Activated T-cell treated with anti-CD3 and anti-CD28 coated beads, Interleukin-2, amount 50 U/mL, for 4 hours (primary cell): Measurements from ENCODE around the gene CEP152. TPM values are rescaled to one million over a fixed set of nuclear protein-coding genes. Genes with fewer than 3 reads are reported as not detected.
A peak's percentile ranks its signal among the peaks of the same experiment; 100 is the strongest.

ENCODE experiments used
- ATAC-seq, 2 donors: fragments of 200-7000 bp; cut with Tn5 transposase; one replicate each; pipeline ENCODE4 v1.10.0; 2021
- DNase-seq: peaks from one replicate; pipeline ENCODE4 v3.0.0-alpha.2; 2020
- H3K27me3 Mint-ChIP-seq: one replicate; pipeline ENCODE4 v1.8.0; 2021; ENCODE audit warnings: low read depth, mixed read lengths
- H3K36me3 Mint-ChIP-seq: one replicate; pipeline ENCODE4 v1.8.0; 2022; ENCODE audit warnings: mixed read lengths; ENCODE audit not compliant: insufficient read depth
- H3K4me1 Mint-ChIP-seq: one replicate; pipeline ENCODE4 v1.8.0; 2021; ENCODE audit warnings: low read depth, mixed read lengths
- H3K4me3 Mint-ChIP-seq: one replicate; pipeline ENCODE4 v1.8.0; 2021; ENCODE audit warnings: mild to moderate bottlenecking, moderate library complexity, mixed read lengths
- H3K9me3 Mint-ChIP-seq: one replicate; pipeline ENCODE4 v1.8.0; 2021; ENCODE audit warnings: mixed read lengths
- total RNA-seq, 3 donors: library from RNA; stranded (reverse); gene quantifications; one replicate each; pipeline ENCODE4 v1.2.1, GENCODE V29; 2021

The CEP152 gene
- total RNA-seq, 3 donors from 2014 or later: 10.2 to 12.5 (median 12.5) TPM

DNA sequence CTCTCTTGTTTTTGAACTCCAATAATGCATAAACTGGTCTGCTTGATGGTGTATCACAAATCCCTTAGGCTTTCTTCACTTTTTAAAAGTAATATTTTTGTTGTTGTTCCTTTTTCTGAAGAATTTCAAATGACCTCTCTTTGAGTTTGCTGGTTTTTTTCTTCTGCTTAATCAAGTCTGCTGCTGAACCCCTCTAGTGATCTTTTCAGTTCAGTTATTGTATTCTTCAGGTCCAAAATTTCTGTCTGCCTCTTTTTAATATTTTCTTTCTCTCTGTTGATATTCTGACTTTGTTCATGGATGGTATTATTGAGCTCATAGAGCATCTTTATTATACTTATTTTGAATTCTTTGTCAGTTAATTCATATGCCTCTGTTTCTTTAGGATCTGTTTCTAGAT, 21.8 kb upstream of the CEP152 start:
- H3K9me3 Mint-ChIP-seq: peaks cover 19% of the 10 kb centered on the region
- no peak overlapping the region for H3K4me3 Mint-ChIP-seq
- no peak for ATAC-seq
- no peaks in the 10 kb centered on the region for H3K36me3 Mint-ChIP-seq
- no peaks in the 10 kb centered on the region for H3K4me1 Mint-ChIP-seq
- peaks cover 31% of the 10 kb centered on the region for H3K27me3 Mint-ChIP-seq
- DNase-seq: no peak

DNA sequence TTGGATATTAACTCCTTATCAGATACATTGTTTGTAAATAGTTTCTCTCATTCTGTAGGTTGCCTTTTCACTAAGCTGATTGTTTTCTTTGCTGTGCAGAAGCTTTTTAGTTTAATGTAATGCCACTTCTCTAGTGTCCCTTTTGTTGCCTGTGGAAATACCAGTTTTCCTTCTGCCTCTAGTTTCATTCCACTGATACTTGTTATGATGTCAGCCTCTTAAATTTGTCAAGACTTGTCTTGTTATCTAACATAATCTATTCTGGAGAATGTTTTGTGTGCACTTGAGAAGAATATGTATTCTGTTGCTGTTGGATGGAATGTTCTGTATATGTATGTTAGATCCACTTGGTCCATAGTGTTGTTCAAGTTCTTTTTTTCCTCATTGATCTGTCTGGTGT, 18.0 kb upstream of the CEP152 start:
- no peaks in the 10 kb centered on the region for H3K4me1 Mint-ChIP-seq
- ATAC-seq (no peak), DNase-seq (no peak)
- H3K27me3 Mint-ChIP-seq: peaks cover 19% of the 10 kb centered on the region
- H3K4me3 Mint-ChIP-seq: no peak overlapping the region
- peaks cover 16% of the 10 kb centered on the region for H3K9me3 Mint-ChIP-seq
- H3K36me3 Mint-ChIP-seq: no peaks in the 10 kb centered on the region

DNA sequence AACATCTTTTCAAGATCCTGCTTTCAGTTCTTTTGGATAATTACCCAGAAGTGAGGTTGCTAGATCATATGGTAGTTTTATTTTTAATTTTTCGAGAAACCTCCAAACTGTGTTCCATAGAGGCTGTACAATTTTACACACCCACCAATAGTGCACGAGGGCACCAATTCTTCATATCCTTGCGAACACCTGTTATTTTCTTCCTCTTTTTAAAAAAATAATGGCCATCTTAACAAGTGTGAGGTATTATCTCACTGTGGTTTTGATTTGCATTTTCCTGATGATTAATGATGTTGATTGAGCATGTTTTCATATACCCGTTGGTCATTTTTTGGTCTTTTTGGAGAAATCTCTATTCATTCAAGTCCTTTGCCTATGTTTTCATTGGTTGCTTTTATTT, 17.6 kb upstream of the CEP152 start:
- H3K9me3 Mint-ChIP-seq: peaks cover 13% of the 10 kb centered on the region

DNA sequence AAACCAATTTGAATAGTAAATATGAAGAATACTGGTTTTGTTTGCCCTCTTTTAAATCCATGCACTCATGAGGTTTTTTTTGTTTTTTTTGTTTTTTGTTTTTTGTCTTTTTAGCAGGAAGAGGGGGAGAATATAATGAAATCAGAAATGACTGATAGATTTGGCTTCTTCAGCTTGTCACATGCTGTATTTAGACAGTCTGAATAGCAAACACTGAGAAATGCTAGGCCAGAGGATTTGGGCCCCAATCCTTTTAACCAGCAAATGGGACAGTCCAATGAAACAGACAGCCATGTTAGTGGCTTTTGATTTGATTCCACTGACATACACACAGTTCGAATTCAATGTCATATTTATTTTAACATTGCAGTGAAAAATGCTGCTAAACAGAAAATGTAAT, 14.2 kb upstream of the CEP152 start:
- no peaks in the 10 kb centered on the region for H3K36me3 Mint-ChIP-seq
- H3K4me1 Mint-ChIP-seq: no peaks in the 10 kb centered on the region
- ATAC-seq: no peak
- DNase-seq: no peak
- H3K4me3 Mint-ChIP-seq: no peak overlapping the region
- H3K27me3 Mint-ChIP-seq: peaks cover 8% of the 10 kb centered on the region
- H3K9me3 Mint-ChIP-seq: peaks cover 4% of the 10 kb centered on the region

More for the DNA sequence above, 17.6 kb upstream of the CEP152 start:
- DNase-seq (no peak), ATAC-seq (no peak)
- Mint-ChIP-seq H3K4me3 (no peak overlapping the region), H3K36me3 (no peaks in the 10 kb centered on the region), H3K4me1 (no peaks in the 10 kb centered on the region), H3K27me3 (peaks cover 16% of the 10 kb centered on the region)

DNA sequence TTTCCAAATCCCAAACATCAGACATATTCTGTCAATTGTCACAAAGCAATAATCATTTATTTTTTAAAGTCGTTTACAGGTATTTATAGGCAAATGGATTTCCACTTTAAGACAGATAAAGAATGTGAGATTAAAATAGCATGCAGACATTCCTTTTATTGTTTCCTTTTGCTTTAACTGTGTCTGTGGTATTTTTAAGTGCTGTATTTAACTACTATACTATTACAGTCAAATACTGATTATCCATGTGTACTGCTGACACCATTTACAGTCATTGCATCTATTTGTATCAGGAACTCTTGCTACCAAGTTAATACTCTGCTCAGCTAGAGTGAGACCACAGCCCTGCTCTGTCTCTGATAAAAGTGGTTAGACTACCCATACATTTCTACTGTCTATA, 12.8 kb upstream of the CEP152 start:
- Mint-ChIP-seq H3K4me1 (no peaks in the 10 kb centered on the region), H3K36me3 (no peaks in the 10 kb centered on the region)

DNA sequence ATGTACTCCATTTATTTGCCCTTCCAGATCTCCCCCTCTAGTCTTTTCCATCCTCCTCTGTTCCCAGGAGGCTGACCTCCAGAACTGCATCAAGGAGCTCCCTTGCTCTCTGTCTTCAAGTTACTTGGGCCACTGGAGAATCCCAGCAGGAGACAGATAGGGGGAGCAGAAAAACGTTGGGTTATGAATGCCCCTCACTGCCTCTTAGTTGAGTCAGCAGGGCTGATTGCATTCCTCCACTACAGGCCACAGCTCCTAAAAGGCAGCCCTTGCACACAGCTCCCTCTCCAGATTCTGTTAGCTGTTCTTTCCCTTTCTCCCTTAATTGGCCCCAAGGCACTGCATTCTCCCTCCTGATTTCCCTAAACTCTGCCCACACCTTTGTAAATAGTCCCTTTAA, 12.4 kb upstream of the CEP152 start:
- Mint-ChIP-seq H3K4me1 (no peaks in the 10 kb centered on the region), H3K9me3 (peaks cover 4% of the 10 kb centered on the region), H3K36me3 (no peaks in the 10 kb centered on the region), H3K27me3 (peaks cover 2% of the 10 kb centered on the region), H3K4me3 (no peak overlapping the region)
- no peak for DNase-seq
- ATAC-seq: no peak

More for the DNA sequence above, 12.8 kb upstream of the CEP152 start:
- DNase-seq: no peak
- Mint-ChIP-seq H3K9me3 (peaks cover 4% of the 10 kb centered on the region), H3K4me3 (no peak overlapping the region), H3K27me3 (peaks cover 2% of the 10 kb centered on the region)
- ATAC-seq: no peak

DNA sequence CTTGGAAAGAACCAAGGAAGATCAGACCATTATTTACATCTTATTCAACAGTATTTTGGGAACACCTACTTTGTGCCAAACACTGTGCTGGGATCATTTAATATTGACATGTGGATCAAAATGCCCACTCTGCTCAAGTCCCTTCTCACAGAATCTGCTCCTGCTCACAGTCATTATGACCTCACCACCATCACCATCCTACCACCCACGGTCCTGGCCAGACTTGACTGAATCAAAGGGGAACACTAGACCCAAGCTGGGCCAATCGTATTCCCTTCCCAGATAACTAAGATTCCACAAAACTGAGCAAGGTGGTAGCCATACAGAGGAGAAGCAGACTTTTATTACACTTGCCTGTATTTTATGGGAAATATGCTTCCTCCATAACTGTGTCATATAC, 3.4 kb upstream of the CEP152 start:
- Mint-ChIP-seq H3K9me3 (no peaks in the 10 kb centered on the region), H3K27me3 (peaks cover 2% of the 10 kb centered on the region), H3K4me3 (no peak overlapping the region), H3K36me3 (no peaks in the 10 kb centered on the region), H3K4me1 (peaks cover 16% of the 10 kb centered on the region)
- DNase-seq (no peak), ATAC-seq (no peak)

DNA sequence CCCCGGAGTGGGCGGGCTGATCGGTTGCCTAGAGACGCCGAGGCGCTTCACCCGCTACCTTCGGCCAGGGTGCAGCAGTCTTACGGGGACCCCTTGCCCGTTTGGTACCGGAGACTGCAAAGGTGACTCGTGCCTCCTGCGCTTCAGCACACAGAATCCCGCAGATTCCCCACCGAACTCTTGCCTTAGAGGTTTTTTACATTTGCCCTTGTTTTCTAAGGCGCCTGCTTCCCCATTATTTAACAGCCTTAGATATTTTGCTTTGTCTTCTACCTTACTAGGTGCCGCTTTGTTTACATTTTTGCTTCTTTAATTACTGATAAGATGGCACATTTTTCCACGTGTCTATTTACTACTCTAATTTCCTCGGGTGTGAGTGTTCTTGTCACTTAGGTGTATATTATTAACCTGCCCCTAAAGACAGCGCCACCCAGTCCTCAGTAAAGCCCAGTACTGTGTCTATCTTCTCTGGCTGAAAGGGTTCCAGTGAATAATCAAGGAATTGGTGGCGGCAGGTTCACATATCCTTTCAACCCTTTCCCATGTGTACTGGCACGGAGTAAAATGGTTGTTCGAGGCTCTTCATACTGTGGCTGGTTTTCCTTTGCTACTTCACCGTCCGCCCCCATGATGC, 573 bp upstream of the CEP152 start:
- Mint-ChIP-seq H3K36me3 (peaks cover 1% of the 10 kb centered on the region), H3K9me3 (no peaks in the 10 kb centered on the region), H3K4me1 (peaks cover 22% of the 10 kb centered on the region), H3K27me3 (peaks cover 2% of the 10 kb centered on the region), H3K4me3 (peak overlapping the region; percentile 96)
- ATAC-seq (no peak), DNase-seq (no peak)

DNA sequence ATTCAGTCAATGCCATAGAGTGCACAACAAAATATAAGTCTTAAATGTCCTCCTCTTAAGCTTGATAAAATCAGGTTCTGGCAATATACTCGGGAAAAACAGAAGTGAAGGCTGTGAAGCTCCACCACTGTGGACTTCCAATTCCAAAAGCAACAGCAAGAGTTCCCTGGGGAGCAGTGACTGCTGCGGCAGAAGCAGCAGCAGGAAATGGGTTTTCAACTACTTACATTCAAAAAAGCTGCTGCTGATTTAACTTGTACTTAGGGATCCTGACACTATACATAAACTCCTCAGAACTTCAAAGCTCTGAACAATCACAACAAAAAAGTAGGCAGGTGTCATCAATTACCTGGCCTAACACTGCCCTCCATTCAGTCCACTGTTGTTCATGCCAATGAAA, 4.7 kb downstream of the CEP152 start:
- peaks cover 22% of the 10 kb centered on the region for H3K36me3 Mint-ChIP-seq
- no peaks in the 10 kb centered on the region for H3K9me3 Mint-ChIP-seq
- H3K4me1 Mint-ChIP-seq: peaks cover 17% of the 10 kb centered on the region
- no peak overlapping the region for H3K4me3 Mint-ChIP-seq
- no peaks in the 10 kb centered on the region for H3K27me3 Mint-ChIP-seq
- ATAC-seq (no peak), DNase-seq (no peak)

DNA sequence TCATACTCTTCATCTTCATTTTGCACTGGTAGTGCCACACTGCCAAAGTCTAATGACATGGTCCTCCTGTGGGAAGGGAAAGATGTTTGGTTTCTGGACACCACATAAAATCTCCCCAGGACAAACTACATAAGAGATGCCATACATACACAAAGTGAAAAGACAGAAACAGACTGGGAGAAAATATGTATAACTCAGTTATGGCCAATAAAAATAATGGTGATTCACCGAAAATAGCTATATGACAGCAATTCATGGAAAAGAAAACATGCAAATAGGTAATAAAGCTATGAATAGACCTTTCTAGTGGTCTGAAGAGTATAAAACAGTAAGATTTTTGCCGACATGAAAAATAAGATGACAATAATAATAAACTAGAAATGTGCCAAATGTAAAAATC, 5.3 kb downstream of the CEP152 start:
- no peaks in the 10 kb centered on the region for H3K27me3 Mint-ChIP-seq
- peaks cover 22% of the 10 kb centered on the region for H3K36me3 Mint-ChIP-seq
- H3K9me3 Mint-ChIP-seq: no peaks in the 10 kb centered on the region
- ATAC-seq (no peak), DNase-seq (no peak)
- H3K4me3 Mint-ChIP-seq: no peak overlapping the region
- H3K4me1 Mint-ChIP-seq: peaks cover 18% of the 10 kb centered on the region

DNA sequence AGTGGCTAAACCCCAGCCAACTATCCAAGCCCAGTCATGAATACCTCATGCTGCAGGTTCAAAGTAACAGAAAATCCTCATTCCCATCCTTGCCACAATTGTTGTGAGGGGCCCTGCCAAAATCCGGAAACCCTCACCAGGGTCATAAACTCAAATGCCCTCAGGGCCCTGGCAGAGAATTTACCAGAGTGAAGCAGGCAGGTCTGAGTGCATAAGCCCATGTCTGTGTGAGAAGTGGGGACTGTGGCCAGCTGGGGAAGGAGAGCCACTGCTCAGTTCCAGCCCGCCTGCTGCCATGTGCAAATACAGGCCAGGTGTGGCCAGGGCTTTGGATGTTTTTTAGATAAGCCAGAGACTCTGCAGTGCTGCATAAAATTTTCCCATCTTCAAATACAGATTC, 7.0 kb downstream of the CEP152 start:
- peaks cover 23% of the 10 kb centered on the region for H3K36me3 Mint-ChIP-seq
- peaks cover 8% of the 10 kb centered on the region for H3K4me1 Mint-ChIP-seq

DNA sequence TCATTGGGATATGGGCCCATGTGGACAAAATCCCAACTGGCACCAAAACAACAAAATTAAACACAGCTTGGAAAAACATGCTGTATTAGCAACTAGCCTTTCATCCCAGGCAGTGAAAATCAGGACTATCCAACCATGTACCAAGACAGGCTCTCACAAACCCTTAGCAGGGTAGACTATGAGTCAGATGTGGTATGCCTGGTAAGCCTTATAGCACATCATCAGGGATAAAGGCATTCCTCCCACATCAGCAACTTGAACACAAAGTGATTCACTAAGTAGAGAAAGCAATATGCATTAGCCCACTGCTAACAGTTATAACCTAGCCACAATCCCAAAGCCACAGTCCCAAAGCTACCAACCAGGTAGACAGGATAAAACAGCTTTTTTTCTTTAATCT, 8.0 kb downstream of the CEP152 start:
- Mint-ChIP-seq H3K4me3 (no peak overlapping the region), H3K27me3 (no peaks in the 10 kb centered on the region), H3K4me1 (peaks cover 7% of the 10 kb centered on the region), H3K9me3 (no peaks in the 10 kb centered on the region), H3K36me3 (peaks cover 23% of the 10 kb centered on the region)
- DNase-seq: no peak
- peak; percentile 65 to 66 for ATAC-seq

More for the DNA sequence above, 7.0 kb downstream of the CEP152 start:
- Mint-ChIP-seq H3K4me3 (no peak overlapping the region), H3K9me3 (no peaks in the 10 kb centered on the region), H3K27me3 (no peaks in the 10 kb centered on the region)
- DNase-seq: no peak
- ATAC-seq: no peak

DNA sequence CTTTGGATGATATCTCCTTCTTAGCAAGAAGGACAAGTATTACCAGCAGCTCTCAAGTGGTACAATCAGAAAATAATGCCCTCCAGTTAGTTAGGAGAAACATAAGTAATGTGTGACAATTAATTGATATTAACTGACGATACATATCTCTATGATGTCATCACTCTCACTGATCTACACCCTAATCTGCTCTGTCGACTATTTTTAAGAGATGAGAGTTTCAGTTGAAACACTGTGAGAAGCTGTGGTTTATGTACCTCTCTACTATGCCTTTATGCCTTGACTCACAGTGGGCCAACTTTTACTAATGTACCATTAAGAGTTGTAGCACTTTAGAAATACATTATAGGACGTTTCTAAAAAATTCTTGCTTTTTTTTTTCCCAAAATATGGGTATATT, 8.6 kb downstream of the CEP152 start:
- H3K4me1 Mint-ChIP-seq: peaks cover 11% of the 10 kb centered on the region
- no peaks in the 10 kb centered on the region for H3K27me3 Mint-ChIP-seq
- DNase-seq (no peak), ATAC-seq (peak in 1 of 2 donors; percentile 38)
- H3K36me3 Mint-ChIP-seq: peaks cover 26% of the 10 kb centered on the region
- H3K9me3 Mint-ChIP-seq: no peaks in the 10 kb centered on the region
- H3K4me3 Mint-ChIP-seq: no peak overlapping the region

DNA sequence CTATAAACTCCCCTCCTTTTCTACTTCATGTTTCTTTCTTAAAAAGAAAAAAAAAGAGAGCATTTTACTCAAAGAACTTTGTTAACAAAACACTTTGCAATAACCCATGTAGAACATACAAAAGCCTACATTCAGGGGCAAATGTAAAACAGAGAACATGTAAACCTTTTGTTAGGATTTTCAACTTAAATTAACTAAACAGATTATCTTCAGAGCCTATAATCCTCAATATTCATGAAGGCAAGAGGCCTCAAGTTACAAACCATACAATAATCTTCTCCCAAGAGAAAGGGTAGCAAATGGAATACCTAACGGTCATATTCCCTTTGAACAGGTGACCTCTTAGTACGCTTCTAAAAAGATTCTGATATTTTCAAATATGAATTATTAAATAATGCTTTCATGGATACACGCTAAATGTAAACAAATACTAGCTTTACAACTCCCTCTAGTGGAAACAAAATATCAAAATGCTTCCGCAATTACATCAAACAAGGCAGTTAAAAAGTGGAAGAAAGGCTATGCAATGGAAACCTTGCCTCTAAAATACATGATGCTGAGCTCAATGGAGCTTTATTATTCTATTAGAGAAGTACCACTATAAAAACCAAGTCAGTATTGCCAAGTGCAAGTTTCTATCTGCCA, 9.9 kb downstream of the CEP152 start:
- Mint-ChIP-seq H3K27me3 (no peaks in the 10 kb centered on the region), H3K4me3 (no peak overlapping the region), H3K9me3 (no peaks in the 10 kb centered on the region), H3K36me3 (peaks cover 24% of the 10 kb centered on the region), H3K4me1 (peaks cover 9% of the 10 kb centered on the region)
- DNase-seq (no peak), ATAC-seq (no peak)

DNA sequence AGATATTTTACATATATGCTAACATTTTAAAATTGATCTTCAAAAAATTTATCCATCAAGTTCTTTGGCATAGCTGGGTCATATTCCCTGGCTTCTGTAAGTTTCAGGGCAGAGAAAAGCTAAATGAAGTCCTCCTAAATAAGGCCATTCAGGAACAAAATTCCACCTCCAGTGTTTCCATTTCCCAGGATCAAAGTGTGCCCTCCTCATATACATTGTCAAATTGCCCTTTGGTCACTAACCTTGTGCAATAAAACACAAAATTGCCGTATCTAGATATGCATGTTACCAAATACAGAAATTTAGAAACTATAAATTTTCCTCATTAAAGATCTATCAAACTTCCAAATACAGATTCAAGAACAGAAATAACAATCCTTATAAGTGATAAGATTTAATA, 10.6 kb downstream of the CEP152 start:
- DNase-seq (no peak), ATAC-seq (no peak)
- no peaks in the 10 kb centered on the region for H3K27me3 Mint-ChIP-seq
- H3K4me3 Mint-ChIP-seq: no peak overlapping the region
- H3K36me3 Mint-ChIP-seq: peaks cover 23% of the 10 kb centered on the region
- H3K9me3 Mint-ChIP-seq: no peaks in the 10 kb centered on the region
- H3K4me1 Mint-ChIP-seq: peaks cover 9% of the 10 kb centered on the region
